ENCODE results near the gene PDSS2.

Gene PDSS2

DNA sequence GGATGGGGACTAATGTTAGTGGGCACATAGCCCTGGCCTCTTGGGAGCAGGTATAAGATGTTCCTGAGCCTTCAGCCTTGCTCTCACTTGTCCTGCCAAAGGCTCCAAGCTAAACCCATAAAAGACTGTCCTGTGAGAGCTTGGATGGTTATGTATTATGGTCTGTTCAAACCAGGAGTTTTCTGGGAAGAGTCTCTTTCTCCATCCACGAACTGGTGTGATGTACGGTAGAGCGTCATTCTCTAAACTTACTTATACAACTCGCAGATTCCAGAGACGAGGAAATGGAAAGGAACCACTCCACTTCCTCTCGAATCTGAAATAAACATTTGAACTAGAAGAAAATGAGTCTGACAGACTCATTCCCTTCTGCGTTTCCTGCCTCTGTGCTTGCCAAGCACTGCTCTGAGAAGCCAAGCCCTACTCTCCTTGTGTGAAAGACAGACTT, 35.9 kb upstream of the PDSS2 start:
- TF ChIP-seq, protein P1, sequence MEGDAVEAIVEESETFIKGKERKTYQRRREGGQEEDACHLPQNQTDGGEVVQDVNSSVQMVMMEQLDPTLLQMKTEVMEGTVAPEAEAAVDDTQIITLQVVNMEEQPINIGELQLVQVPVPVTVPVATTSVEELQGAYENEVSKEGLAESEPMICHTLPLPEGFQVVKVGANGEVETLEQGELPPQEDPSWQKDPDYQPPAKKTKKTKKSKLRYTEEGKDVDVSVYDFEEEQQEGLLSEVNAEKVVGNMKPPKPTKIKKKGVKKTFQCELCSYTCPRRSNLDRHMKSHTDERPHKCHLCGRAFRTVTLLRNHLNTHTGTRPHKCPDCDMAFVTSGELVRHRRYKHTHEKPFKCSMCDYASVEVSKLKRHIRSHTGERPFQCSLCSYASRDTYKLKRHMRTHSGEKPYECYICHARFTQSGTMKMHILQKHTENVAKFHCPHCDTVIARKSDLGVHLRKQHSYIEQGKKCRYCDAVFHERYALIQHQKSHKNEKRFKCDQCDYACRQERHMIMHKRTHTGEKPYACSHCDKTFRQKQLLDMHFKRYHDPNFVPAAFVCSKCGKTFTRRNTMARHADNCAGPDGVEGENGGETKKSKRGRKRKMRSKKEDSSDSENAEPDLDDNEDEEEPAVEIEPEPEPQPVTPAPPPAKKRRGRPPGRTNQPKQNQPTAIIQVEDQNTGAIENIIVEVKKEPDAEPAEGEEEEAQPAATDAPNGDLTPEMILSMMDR (IDR thresholded peaks at IDR 0.05) = no peak
- no peak overlapping the region for H3K27ac ChIP-seq
- no peaks in the 10 kb centered on the region for H3K36me3 ChIP-seq
- peaks cover 8 to 15% of the 10 kb centered on the region in 2 experiments for H3K4me1 ChIP-seq (ENCODE audit: control insufficient read depth in 1 of 2, insufficient read depth in 1 of 2, low read depth in 1 of 2, low read length in 1 of 2)
- H3K9me3 ChIP-seq = no peaks in the 10 kb centered on the region
- no peak overlapping the region for H3K4me3 ChIP-seq (ENCODE audit: low read depth in 1 of 2, low read length in 1 of 2)
- H3K27me3 ChIP-seq = peaks cover 100% of the 10 kb centered on the region

DNA sequence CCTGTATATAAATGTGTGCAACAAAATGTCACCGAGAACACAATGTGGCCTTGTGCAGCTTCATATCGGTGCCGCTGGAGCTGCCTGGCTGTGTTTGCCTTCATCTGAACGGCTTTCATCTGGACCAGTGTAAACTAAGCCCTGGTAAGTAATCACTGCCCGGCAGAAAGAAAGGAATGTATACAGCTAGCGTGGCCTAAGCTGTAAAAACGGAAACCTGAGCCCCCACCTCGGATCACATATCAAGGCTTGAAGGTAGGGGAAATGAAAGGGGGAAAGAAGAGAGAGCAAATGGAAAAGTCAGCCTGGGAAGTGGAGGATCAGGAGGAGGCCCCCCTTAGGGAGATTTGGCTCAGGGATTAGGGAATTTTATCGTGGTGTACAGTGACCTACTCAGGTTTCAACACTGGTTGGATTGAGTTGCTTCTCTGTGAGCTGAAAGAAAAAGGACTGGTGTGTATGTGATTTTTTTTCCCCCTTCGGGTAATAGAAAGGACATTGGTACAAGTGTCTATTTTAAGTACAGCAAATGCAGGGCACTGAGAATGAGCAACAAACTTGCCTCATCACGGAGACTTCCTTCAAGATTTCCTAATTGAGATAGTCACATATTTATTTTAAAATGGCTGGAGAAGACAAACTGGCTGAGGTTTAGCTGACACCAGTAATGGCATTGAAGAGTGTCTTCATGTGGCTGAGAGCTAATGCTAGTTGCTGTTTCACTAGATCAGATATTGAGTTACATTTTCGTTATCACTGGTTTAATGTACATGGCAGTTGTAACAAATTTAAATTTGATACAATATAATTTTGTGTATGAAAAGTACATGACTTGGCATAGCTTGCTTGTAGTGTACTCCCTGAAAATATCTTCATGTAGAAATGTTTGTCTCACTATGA, 34.0 kb upstream of the PDSS2 start:
- Histone ChIP-seq H3K27me3 (peaks cover 100% of the 10 kb centered on the region), H3K4me1 (ENCODE audit: control insufficient read depth in 1 of 2, insufficient read depth in 1 of 2, low read depth in 1 of 2, low read length in 1 of 2) (peaks cover 20 to 30% of the 10 kb centered on the region in 2 experiments), H3K27ac (no peak overlapping the region), H3K36me3 (no peaks in the 10 kb centered on the region), H3K4me3 (ENCODE audit: low read depth in 1 of 2, low read length in 1 of 2) (no peak overlapping the region), H3K9me3 (no peaks in the 10 kb centered on the region)
- TF ChIP-seq, protein P1 (IDR thresholded peaks at IDR 0.05) = no peak

DNA sequence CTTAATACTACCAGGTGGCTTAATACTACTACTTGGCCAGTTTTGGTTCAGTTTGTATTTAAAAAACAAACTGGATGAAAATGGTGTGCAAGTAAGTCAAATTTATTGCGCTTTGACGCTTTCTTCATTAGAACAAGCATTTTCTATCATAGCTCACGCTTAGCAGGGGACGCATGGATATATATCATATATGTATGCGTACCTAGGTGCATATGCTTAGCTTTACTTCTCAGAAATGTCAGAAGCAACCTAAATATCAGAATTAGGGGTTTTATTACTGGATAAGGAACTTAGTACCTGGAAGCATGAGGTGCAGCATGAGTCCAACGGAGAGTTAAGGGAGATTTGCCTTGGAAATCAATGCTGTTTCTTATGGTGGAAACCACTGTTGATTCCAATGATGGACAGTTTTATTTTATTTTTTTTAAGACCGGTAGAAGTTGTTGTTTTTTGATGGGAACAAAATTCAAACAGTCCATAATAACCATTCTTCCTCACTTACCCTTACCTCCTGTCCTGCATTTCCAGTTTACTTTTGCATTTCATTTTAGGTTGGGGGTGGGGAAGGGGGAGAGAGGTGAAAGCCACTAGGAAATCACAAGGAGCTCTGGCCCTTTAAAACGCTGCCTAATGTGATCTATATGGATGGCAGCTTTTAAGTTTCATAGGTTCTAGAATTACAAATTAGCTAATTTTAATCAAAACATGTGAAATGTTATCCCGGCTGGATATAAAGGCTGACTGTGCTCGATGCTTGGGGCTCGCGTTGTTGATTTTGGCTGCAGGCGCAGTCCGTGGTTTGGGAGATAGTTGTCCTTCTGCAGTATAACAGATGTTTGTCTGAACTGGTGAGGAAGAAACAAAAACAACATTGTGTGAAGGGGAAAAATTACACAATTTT, 32.6 kb upstream of the PDSS2 start:
- Histone ChIP-seq H3K36me3 (no peaks in the 10 kb centered on the region), H3K9me3 (no peaks in the 10 kb centered on the region), H3K27ac (no peak overlapping the region), H3K27me3 (peaks cover 100% of the 10 kb centered on the region), H3K4me3 (ENCODE audit: low read depth in 1 of 2, low read length in 1 of 2) (no peak overlapping the region), H3K4me1 (ENCODE audit: control insufficient read depth in 1 of 2, insufficient read depth in 1 of 2, low read depth in 1 of 2, low read length in 1 of 2) (peaks cover 23 to 37% of the 10 kb centered on the region in 2 experiments)
- TF ChIP-seq, protein P1 (IDR thresholded peaks at IDR 0.05) = no peak

DNA sequence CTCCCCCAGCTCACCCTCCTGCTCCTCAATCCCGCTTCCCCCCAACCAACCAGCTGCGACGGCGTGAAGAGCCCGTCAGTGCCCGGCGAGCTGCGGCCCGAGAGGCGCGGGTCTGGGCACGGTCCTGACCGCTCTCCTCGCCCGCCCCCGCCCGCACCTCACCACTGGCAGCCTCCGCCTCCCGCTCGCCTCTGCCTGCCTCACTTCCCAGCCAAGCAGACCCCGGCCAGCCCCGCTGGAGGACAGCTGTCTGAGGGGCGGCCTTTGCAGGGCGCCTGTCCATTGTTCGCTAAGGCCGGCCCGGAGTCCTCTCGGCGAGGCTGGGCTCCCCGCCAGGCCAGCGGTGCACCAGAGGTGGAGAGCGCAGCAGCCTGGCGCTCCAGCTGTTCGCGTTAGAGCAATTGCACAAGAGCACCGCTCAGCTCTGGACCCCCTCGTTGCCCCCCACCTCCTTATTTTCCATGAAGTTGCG, 31.8 kb upstream of the PDSS2 start:
- TF ChIP-seq, protein P1 (IDR thresholded peaks at IDR 0.05) = no peak
- H3K9me3 ChIP-seq = no peaks in the 10 kb centered on the region
- H3K27me3 ChIP-seq = peaks cover 100% of the 10 kb centered on the region
- H3K4me1 ChIP-seq (ENCODE audit: control insufficient read depth in 1 of 2, insufficient read depth in 1 of 2, low read depth in 1 of 2, low read length in 1 of 2) = peaks cover 23 to 37% of the 10 kb centered on the region in 2 experiments
- H3K4me3 ChIP-seq (ENCODE audit: low read depth in 1 of 2, low read length in 1 of 2) = peak overlapping the region in 1 of 2 experiments; percentile 60
- no peak overlapping the region for H3K27ac ChIP-seq
- H3K36me3 ChIP-seq = no peaks in the 10 kb centered on the region

DNA sequence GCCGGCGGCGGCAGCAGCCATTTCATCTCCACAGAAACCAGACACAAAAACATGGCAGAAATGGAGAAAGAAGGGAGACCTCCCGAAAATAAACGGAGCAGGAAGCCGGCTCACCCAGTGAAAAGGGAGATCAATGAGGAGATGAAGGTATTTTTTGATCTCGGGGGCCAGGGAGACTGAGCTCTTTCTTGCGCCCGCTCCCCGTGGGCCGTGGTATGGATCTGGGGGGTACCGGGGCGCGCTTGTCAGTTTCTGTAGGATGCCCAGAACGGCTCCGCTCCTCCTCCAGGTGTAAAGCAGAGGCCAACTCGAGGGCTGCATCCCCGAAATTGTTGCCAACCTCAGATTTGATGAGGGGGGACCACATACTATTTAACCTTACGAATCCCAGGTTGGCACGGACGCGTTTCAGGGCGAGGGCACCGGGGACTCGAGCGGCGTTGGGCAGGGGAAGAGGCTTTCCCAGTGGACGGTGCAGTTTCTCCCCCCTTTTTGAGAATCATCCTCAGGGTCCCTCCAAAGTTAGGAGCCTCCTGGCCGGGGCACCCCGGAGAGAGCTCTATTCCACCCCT, 31.3 kb upstream of the PDSS2 start:
- Histone ChIP-seq H3K36me3 (no peaks in the 10 kb centered on the region), H3K27me3 (peaks cover 100% of the 10 kb centered on the region), H3K4me3 (ENCODE audit: low read depth in 1 of 2, low read length in 1 of 2) (peak overlapping the region; percentile 42 to 60), H3K4me1 (ENCODE audit: control insufficient read depth in 1 of 2, insufficient read depth in 1 of 2, low read depth in 1 of 2, low read length in 1 of 2) (peaks cover 23 to 37% of the 10 kb centered on the region in 2 experiments), H3K27ac (no peak overlapping the region), H3K9me3 (no peaks in the 10 kb centered on the region)
- TF ChIP-seq, protein P1 (IDR thresholded peaks at IDR 0.05) = no peak

Data from neutrophil (primary cell).